Stimulated activated naive CD8-positive, alpha-beta T cell treated with anti-CD3 and anti-CD28 coated beads, Interleukin-15, Interleukin-2, amounts not matched to agents 100 U/mL and 50 U/mL, for 24 hours (primary cell): Measurements from ENCODE around the gene STARD13.

Experiments used
- ATAC-seq: fragments of 150-1000 bp; cut with Tn5 transposase; one replicate; pipeline ENCODE4 v1.10.0; 2021
- DNase-seq: peaks from one replicate; pipeline ENCODE4 v3.0.0; 2021

STARD13 gene

DNA sequence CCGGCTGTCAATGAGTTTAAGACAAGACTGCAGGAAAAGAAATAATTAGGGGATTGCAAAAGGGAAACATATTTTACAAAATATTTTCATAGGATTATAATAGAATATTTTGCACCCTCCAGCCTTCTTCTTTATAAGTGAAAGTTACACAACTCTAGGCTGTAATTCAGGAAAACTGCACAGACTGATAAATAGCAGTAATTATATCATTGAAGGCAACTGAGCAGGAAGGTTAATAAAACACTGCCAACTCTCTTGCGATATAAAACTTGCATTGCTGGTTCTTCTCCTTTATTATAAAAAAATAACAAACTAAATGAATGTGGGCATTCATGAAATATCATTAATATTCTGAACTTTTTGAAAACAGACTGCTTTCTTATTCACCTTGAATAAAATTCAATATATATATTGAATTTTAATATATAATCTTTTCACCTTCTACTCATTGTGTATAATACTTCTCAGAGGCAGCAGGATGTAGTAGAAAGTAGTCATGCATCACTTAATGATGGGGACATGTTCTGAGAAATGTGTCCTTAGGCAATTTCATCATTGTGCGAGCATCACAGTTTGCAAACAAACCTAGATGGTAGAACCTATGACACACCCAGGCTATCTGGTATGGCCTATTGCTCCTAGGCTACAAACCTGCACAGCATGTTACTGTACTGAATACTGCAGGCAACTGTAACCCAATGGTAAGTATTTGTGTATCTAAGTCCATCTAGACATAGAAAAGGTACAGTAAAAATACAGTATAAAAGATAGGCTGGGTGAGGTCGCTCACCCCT lies 24.9 kb upstream of the STARD13 start:
- DNase-seq, result no peak
- no peak for ATAC-seq

DNA sequence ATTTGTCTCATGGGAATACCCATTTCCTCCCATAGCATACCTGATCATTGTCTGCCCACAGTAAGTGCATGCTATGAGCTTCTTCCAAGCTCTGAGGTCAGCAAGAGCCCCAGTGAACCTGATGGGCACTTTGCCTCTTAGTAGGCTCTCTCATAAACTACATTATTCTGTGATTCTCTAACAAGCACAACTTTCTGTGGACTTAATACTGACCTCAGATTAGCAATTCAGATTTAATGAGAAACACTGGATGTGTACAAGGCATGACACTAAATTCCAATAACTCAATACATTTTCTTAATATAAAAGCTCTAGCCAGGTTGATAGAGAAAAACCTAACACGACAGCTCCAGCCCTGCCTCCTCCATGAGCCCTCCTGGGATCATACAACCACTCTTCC lies 23.3 kb upstream of the STARD13 start:
- DNase-seq (no peak), ATAC-seq (no peak)

DNA sequence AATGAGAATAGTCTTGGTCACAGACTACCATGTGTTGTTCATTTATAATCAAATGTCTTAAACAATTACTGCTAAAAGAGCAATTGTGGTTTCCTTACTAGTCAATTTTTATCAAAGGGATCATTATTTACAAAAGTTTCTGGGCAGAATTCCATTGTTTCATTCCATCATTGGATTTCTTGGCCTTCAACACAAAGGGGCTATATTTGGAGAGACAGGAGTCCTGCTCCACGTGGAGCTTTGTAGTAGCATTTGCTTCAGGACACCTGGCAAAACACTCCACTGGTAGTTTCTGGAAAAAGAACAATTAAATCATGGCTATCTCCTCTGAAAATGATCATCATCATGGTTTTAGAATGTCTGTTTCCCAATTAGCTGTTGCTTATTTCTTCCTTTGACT lies 22.3 kb upstream of the STARD13 start:
- DNase-seq (no peak), ATAC-seq (no peak)

DNA sequence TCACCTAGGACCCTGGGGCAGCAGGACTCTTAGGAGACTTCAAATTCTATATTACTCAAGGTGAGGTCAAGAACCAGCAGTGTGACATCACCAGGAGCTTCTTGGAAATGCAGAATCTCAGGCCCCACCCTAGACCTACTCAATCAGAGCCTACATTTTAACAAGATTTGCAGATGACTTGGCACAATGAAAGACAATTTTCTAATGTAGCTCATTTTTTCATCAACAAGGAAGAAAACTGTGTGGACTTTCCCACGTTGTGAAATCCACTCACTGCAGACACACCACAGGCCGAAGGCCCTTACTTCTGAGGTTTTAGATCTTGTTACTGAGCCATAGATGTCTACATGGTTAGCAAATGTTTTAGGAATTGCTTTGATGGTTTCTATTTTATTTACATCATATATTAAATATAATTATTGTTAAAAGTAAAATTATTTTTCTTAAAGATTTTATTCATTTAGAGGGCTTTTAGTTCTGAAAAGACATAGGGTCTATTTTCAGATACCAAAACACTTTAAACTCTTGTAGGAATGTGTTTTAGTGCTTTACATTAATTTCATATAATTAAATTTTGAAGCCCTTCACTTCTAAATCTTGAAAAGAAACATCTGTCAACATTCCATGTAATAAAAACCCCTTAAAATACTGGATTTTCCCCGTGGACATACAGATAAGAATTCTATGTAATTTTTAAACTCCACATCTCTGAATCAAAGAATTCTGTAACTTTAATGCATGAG lies 18.5 kb upstream of the STARD13 start:
- DNase-seq (no peak), ATAC-seq (no peak)

DNA sequence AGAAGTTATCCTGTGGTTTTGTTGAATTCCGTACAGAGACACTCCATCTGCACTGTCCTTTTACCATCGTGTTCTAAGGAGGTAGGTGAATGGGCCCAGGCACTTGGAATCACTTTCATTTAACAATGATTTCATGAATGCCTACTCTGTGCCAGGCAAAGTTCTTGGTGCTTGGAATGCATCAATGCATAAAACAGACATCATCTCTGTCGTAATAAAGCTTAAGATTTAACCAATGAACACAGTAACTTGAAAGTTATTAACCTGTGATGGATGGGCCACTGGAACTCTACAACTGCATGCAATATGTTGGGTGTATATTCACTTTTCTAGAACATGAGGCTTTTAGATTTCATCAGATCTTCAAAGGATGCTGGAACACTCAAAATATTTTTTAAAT lies 14.1 kb upstream of the STARD13 start:
- DNase-seq (no peak), ATAC-seq (no peak)

DNA sequence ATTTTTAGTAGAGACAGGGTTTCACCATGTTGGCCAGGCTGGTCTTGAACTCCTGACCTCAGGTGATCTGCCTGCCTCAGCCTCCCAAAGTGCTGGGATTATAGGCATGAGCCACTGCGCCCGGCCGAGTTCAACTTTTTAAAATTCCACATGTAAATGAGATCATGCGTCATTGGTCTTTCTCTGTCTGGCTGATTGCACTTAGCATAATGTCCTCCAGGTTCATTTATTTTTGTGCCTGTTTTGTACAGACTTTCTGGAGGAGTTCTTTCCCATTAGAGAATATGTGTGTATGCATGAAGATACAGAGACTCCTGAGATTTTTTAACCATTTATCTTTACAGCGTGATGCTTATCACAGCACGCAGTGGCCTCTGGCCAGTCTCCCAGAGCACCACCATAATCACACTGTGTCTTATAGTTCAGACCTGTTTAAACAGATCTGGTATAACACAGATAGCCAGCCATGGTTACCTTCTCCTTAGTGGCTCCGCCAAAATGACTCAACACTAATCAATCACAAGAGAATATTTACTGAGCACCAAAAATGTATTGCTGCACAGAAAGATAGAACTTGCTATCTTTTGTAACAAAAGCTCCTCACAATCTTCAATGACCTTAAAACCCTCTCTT lies 11.4 kb upstream of the STARD13 start:
- ATAC-seq (no peak), DNase-seq (no peak)

DNA sequence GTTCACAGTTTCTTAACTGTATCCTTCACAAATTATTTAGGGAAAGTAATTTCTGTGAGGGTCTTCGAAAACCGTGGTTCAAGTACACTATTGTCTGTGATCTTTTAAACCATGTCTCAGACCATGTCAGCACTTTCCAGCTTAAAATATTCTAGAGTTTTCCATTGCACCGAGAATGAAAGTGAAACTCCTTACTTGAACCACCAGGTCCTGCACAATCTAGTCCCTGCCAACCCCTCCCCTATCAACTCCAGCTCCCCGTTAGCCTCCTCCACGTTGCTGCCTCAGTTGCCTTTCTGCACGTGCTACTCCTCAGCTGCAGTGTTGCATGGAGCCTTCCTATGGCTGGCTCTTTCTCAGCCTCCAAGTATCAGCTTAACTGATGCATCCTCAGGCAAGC lies 7.2 kb upstream of the STARD13 start:
- DNase-seq (no peak), ATAC-seq (no peak)

DNA sequence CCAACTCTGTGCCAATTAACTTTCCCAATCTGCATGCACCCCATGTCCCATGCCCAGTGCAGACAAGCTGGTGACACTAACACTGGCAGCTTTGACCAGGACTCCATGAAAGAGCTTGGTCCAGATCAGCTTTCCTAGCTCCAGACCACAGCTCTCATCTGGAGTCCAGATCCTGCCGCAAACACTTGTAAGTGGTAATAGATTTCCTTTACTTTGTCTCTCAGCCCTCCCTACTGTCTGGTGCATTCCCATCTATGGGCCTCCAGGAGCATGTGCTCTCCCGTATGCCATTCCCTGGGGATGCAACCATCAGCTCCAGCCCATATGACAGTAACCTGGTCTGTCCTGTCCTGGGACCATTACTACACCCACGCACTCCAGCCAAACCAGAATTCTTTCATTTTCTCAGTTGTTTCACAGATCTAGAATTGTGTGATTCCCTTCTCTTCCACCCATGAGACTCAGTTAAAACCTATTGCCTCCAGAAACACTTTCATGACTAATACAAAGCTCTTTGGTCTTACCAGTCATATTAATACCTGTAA lies 4.9 kb upstream of the STARD13 start:
- no peak for ATAC-seq
- DNase-seq, result no peak

DNA sequence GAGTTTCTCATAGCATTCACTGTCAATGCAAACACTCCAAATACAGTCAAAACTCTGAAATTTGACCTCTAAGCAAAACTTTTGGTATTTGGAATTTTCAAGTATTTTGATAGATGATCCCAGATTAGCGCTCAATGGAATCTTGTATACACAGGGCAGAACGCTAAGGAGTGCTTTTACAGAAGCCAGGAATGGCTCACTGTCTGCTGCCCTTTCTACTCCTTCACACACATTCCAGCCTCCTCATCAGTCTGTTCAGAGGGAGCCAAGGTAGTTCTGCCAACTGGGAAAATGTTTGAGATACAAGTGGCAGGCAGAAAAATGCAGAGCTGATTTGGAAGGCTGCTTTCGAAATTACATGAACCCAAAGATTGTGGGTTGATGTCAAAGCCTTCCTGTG lies 4.4 kb upstream of the STARD13 start:
- ATAC-seq (no peak), DNase-seq (no peak)

DNA sequence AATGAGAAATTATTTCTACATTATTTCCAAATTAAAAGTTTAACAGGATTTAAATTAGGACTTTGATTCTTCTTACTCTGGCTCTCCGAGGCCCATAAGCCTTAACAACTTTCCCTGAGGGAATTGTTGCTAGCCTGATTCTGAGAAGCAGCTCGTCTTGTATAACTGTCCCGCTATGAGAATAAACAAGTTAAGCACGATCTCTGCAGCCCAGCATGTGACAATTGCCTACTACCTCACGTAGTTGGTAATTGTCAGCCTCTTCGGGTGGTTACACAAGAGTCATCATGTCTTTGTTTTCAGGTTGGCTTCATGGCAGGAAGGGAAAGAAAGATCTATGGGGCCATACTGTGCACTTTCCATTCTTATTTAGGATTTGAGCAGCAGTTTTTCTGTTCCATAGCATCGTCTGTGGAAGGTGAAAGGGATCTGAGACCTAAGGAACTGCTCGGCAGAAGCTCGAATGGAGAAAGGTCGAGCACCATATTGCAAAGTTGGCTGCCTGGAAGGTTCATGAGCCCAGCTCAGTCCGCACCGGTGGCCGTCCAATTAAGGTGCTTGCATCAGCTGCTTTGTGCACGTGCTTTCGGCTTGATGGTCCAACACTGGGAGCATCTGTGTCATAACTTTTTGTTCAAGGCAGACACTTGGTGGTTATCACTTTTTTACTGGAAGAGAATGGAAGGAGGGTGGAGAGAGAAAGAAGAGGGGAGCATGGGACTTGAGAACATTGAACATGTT lies 1.8 kb upstream of the STARD13 start:
- ATAC-seq (no peak), DNase-seq (no peak)

- DNase-seq, result no peak
- ATAC-seq, result no peak
Observed at GRCh38 chr13:33286128-33286527, 573 bp upstream of the STARD13 start.

DNA sequence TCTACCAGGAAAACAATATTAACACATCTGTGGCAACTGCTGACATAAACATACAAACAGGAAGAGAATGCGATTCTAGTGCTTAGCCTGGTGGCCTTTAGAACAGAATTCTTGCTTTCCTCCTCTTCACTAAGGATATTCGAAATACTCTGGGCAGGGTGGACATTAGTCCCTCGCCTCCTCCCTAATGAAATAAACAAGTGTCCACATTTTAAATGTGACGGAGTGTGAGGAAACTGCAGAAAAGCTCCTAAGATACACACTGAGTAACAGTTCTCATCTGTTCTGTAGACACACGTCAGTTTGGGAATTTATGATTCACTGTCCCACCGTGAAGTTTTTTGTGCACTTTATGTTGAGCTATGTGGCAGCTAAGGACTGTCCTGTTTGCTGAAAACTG lies 639 bp downstream of the STARD13 start:
- ATAC-seq (no peak), DNase-seq (no peak)

DNA sequence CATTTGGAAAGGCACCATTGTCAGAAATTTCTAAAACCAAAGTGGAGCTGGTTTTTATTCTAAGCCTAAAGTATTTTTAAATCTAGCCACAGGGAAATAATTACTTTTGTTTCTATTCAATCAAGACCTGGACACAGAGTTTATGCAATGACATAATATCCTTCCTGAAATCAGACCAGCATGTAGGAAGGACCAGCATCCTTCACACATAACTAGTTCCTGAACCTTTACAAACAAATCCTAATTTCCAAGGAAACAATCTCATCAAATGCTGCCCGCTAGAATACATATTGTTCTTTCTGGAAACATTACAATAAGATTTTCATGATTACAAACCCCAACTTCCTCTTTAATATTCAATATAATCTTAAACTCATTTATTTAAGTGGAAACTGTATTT lies 1.5 kb downstream of the STARD13 start:
- ATAC-seq (no peak), DNase-seq (no peak)

DNA sequence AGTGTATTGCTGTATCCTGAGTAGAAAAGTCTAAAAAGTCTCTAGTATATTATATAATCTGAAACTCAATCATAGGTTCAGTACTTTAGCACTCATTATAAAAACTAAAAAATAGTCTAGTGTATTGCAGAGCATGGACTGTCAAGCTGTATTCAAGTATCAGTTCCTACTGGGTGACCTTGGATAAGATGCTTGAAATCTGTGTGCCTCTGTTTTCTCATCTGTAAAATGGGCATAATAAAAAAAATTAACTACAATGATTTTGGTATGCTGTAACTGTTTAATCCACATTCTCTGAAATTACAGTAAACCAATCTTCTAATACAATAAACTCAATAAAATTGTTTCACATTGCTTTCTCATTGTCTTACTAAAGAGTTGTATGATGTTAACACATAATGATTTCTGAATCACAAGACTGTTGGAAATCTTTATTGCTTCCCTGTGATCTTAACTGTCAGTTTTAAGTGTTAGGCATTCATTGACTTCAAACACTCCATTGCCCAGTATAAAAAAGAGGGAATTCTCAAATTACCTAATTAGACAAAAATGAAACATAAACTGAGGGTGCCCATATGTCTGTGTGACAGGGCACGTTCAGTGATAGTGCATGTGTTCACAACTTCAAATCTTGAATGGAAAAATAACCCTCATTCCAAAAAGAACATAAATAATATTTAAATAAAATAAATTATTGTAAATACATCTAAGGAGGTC lies 2.2 kb downstream of the STARD13 start:
- ATAC-seq (no peak), DNase-seq (no peak)

DNA sequence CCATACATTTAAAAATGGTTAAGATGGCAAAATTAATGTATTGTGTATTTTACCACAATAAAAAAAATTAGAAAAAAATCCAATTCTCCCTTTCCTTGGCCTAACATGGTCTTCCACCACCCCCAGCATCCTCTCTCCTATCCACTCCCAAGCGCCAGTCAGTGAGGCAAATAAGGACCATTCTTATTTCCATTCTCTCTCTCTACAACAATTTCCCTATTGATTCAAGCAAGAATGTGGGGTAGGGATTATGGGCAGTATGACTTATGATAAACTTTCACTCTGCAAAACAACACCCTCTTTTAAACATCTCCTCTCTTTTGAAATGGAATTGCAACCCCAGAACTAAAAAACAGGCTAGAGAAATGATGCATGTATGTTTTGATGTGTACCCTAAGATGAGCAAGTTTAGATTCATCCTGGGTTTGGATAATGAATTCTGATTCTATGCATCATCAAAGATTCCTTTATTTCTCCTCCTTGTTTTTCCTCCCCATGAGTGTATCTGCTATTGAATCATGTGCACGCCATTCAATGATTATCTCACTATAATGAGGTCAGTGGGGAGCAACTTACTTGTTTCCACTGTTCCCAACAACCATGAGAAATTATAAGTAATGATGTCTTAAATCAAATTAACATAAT lies 3.5 kb downstream of the STARD13 start:
- ATAC-seq (no peak), DNase-seq (no peak)

DNA sequence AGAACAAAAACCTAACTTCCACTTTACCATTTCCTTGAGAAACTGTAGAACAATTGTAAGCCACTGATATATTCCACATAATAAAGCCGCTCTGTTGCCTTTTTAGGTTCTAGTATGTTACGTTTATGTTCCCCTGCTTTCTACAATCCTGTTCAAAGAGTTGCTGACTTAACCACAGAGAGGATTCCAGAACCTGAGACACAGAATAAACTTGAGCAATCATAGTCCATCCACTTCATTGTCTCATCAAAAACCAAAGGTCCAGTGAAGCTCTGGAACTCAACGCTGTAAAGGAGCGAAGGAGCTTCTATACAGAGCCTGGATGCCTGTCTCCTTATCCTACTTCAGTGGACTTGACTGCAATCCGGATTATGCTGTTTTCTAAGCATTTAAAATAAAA lies 4.6 kb downstream of the STARD13 start:
- DNase-seq (no peak), ATAC-seq (no peak)

DNA sequence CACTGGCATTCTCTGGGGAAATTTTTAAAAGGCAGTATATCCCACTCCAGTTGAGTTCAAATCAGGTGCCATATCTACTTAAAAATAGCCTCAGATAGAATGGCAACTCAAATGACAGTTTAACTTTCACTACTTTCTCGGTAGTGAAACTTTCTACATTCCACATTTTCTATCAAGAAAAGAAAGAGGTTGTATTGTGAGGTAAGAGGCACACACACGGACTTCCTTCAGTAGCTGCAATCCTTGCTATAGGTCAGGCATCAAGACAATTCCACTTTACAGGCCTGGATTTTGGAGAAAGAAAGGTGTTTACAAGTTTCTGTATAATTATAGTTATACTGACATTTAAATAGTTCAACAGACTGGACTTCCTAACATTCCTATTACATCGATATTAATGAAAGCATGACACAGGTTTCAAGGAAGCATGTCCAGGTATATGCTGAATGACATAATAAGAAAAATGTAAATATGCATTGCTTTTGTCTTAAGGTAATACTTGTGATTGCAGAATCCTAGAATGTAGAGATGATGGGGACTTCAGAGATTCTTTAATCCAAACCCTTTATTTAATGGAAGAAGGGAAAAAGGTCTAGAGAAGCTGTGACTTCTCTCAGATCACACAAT lies 5.2 kb downstream of the STARD13 start:
- ATAC-seq (no peak), DNase-seq (no peak)

DNA sequence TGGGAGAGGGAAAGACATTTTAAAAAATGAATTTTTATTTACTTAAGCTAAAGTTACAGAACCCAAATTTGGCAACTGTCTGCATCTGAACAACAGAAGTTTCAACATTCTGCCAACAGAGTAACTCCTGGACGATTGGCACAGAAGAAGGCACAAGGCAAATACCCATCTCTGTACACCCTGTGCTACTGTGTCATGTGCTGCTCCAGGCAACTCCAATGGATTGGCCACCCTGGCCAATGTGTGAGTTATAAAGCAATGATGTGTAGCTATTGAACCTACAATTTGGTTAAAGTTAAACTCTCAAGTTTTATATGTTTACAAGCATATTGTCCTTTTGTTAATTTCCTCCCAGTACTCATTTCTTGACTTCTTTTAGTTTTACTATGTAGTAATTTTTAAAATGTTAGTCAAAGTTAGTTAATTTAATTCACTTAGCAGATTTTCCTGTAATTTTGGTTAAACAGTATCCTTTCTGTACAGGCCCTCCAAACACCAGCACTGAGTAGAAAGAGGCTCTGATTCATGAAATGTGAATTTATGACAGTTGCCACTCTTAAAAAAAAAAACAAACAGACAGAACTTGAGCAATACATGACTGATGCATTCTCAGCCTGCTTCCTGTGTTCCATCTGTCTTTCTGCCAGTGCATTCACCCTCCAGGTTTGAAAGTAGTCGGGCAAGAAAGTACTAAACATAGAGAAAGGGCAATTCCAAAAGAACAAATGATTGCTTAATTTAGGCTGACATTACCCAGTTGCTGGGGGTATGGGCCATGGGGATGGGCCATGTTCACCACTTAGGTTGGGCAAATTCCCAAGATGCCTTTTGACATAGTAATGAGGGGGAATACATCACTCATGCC lies 5.9 kb downstream of the STARD13 start:
- no peak for ATAC-seq
- no peak for DNase-seq

DNA sequence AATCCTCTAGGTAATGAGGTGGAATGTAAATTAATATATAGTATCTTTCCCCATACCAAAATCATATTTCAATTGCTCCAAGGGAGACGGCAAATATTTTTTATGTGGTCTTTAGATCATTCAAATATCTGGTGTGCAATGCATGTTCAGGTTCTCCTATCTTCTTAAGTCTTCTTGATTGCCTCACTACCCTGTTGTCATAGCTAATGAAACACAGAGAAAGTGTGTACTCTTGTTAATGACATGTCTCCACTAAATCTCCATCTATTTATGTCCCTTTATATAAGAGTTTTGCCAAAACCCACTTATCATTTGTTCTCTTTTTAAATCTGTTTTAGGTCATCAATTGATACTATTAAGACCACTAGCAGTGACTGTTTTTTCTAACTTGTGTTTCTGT lies 6.6 kb downstream of the STARD13 start:
- ATAC-seq (no peak), DNase-seq (no peak)

DNA sequence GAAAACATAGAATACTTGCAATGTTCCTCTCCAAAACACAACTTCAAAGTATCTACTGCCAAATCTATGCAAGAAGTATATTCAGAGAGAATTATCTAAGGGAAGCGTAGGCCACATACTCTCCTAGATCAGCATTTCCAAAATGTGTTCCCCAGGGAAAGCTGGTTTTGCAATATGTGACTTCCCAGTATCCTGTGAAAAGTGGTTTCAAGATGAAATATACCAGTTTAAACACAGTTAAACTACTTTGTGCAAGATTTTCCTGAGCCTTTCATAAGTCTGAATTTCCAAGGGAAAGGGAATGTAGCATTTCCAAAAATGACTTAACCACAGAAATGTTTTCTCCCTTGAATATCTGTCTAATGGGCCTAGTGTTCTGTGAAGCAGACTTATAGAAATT lies 7.6 kb downstream of the STARD13 start:
- no peak for DNase-seq
- no peak for ATAC-seq
